IMR-90 (cell line): ENCODE results near the gene NRXN2. TPM values are rescaled to one million over a fixed set of nuclear protein-coding genes. Genes with fewer than 3 reads are reported as not detected.

Source experiments
- ATAC-seq: fragments of 200-7000 bp; cut with Tn5 transposase; 2 replicates; pipeline ENCODE4 v1.9.1; 2020; ENCODE audit warnings: low read depth, mild to moderate bottlenecking, moderate library complexity
- BruUV-seq: library from RNA; stranded (reverse); fragments of 400-500 nt; replicated peaks from 2 replicates; lab custom pipeline; 2021; lab: Mats Ljungman, UMichigan
- CTCF ChIA-PET: fragments of 300-600 bp; formaldehyde crosslinking; extraction: SDS; loops from one replicate; lab custom pipeline; 2021; ENCODE audit warnings: antibody characterized with exemption; lab: Yijun Ruan, JAX
- POLR2A ChIA-PET: fragments of 300-600 bp; sonication (Branson Sonifier 250); formaldehyde crosslinking; loops from one replicate; lab custom pipeline; 2022; ENCODE audit warnings: antibody characterized with exemption; ENCODE audit not compliant: unreplicated experiment; lab: Charles Lee
- DNase-seq: peaks from one replicate; pipeline ENCODE4 v3.0.0; 2013
- H2AFZ ChIP-seq: replicated peaks from 2 replicates; pipeline ENCODE3; 2013; ENCODE audit warnings: low read length, mild to moderate bottlenecking; ENCODE audit not compliant: poor library complexity
- H2AK5ac ChIP-seq: 2 replicates; pipeline ENCODE4 v1.6.1; 2013; ENCODE audit warnings: low read depth, low read length, inconsistent platforms
- H2AK9ac ChIP-seq: replicated peaks from 2 replicates; pipeline ENCODE3; 2013; ENCODE audit warnings: mild to moderate bottlenecking, low read depth, low read length, moderate library complexity; ENCODE audit not compliant: poor library complexity
- H2BK120ac ChIP-seq: 2 replicates; pipeline ENCODE4 v1.6.1; 2013; ENCODE audit warnings: low read depth, low read length, inconsistent platforms
- H2BK15ac ChIP-seq: 3 replicates; pipeline ENCODE4 v1.6.1; 2013; ENCODE audit warnings: low read depth, low read length, inconsistent platforms
- H2BK20ac ChIP-seq: 2 replicates; pipeline ENCODE4 v1.6.1; 2013; ENCODE audit warnings: low read depth, mild to moderate bottlenecking, inconsistent platforms, low read length, moderate library complexity
- H2BK5ac ChIP-seq: 2 replicates; pipeline ENCODE4 v1.6.1; 2013; ENCODE audit warnings: mild to moderate bottlenecking, low read depth, low read length, inconsistent platforms; ENCODE audit not compliant: poor library complexity, severe bottlenecking
- H3K14ac ChIP-seq: replicated peaks from 2 replicates; pipeline ENCODE4 v1.6.1; 2013; ENCODE audit warnings: low read depth, low read length, inconsistent platforms
- H3K18ac ChIP-seq: 2 replicates; pipeline ENCODE4 v1.6.1; 2013; ENCODE audit warnings: low read depth, low read length, control low read depth
- H3K23ac ChIP-seq: 2 replicates; pipeline ENCODE4 v1.6.1; 2013; ENCODE audit warnings: low read depth, low read length, inconsistent platforms
- H3K27ac ChIP-seq: 2 replicates; pipeline ENCODE4 v1.5.1; 2013; ENCODE audit warnings: mild to moderate bottlenecking, control low read depth, low read length; ENCODE audit not compliant: insufficient read depth
- H3K27me3 ChIP-seq: 2 replicates; pipeline ENCODE4 v1.6.1; 2013; ENCODE audit warnings: low read length; ENCODE audit not compliant: control insufficient read depth, insufficient read depth
- H3K36me3 ChIP-seq: 2 replicates; pipeline ENCODE4 v1.6.1; 2013; ENCODE audit warnings: low read length, mixed read lengths; ENCODE audit not compliant: control insufficient read depth, insufficient read depth
- H3K4ac ChIP-seq: 2 replicates; pipeline ENCODE4 v1.6.1; 2013; ENCODE audit warnings: low read depth, low read length, inconsistent platforms
- H3K4me1 ChIP-seq: 2 replicates; pipeline ENCODE4 v1.6.1; 2013; ENCODE audit warnings: low read length, mixed read lengths; ENCODE audit not compliant: control insufficient read depth, insufficient read depth
- H3K4me2 ChIP-seq: 2 replicates; pipeline ENCODE4 v1.6.1; 2013; ENCODE audit warnings: low read depth, mild to moderate bottlenecking, control low read depth, low read length, moderate library complexity
- H3K4me3 ChIP-seq: 2 replicates; pipeline ENCODE4 v1.5.1; 2013; ENCODE audit warnings: low read depth, mild to moderate bottlenecking, control low read depth, low read length, moderate library complexity; ENCODE audit not compliant: insufficient read depth
- H3K56ac ChIP-seq: 2 replicates; pipeline ENCODE4 v1.6.1; 2013; ENCODE audit warnings: low read length, inconsistent platforms; ENCODE audit not compliant: insufficient read depth; ENCODE audit errors: extremely low read depth
- H3K79me1 ChIP-seq, 2 experiments: 2 replicates each; pipeline ENCODE4 v1.6.1; 2013; ENCODE audit warnings: low read length in 2 of 2, inconsistent platforms in 1 of 2, low read depth in 1 of 2
- H3K9ac ChIP-seq: 2 replicates; pipeline ENCODE4 v1.6.1; 2013; ENCODE audit warnings: low read depth, low read length, control low read depth
- H3K9me1 ChIP-seq: 2 replicates; pipeline ENCODE4 v1.6.1; 2013; ENCODE audit warnings: low read length, inconsistent platforms; ENCODE audit not compliant: insufficient read depth
- H3K9me3 ChIP-seq: 2 replicates; pipeline ENCODE4 v1.6.1; 2013; ENCODE audit warnings: low read length; ENCODE audit not compliant: control insufficient read depth, insufficient read depth
- H4K20me1 ChIP-seq: 2 replicates; pipeline ENCODE4 v1.6.1; 2013; ENCODE audit warnings: low read length, inconsistent platforms; ENCODE audit not compliant: insufficient read depth
- H4K5ac ChIP-seq: 2 replicates; pipeline ENCODE4 v1.6.1; 2013; ENCODE audit warnings: mild to moderate bottlenecking, low read depth, low read length, control low read depth
- H4K8ac ChIP-seq, 2 experiments: 2 replicates each; pipeline ENCODE4 v1.6.1; 2013; ENCODE audit warnings: low read depth in 2 of 2, low read length in 2 of 2, control low read depth in 1 of 2, inconsistent platforms in 1 of 2
- H4K91ac ChIP-seq: 2 replicates; pipeline ENCODE4 v1.6.1; 2013; ENCODE audit warnings: low read depth, low read length, inconsistent platforms; ENCODE audit not compliant: insufficient read depth
- BHLHE40 ChIP-seq: fragments of 150-350 bp; IDR thresholded peaks from 2 replicates; pipeline ENCODE4 v1.6.1; 2016; ENCODE audit warnings: mild to moderate bottlenecking, low read depth, low read length
- CEBPB ChIP-seq: IDR thresholded peaks from 2 replicates; pipeline ENCODE4 v1.6.1; 2012; ENCODE audit warnings: low read depth, low read length, improper control_type of control experiment
- CHD1 ChIP-seq: IDR thresholded peaks from 2 replicates; pipeline ENCODE4 v1.6.1; 2012; ENCODE audit warnings: low read depth, low read length, improper control_type of control experiment
- MAFK ChIP-seq: IDR thresholded peaks from 2 replicates; pipeline ENCODE4 v1.6.1; 2012; ENCODE audit warnings: low read depth, low read length, improper control_type of control experiment
- MAZ ChIP-seq: IDR thresholded peaks from 2 replicates; pipeline ENCODE4 v1.6.1; 2012; ENCODE audit warnings: low read depth, mild to moderate bottlenecking, low read length, improper control_type of control experiment, moderate library complexity, borderline replicate concordance
- MXI1 ChIP-seq: IDR thresholded peaks from 2 replicates; pipeline ENCODE4 v1.6.1; 2012; ENCODE audit warnings: low read depth, mild to moderate bottlenecking, low read length, moderate library complexity, borderline replicate concordance
- SMC3 ChIP-seq: fragments of 150-350 bp; IDR thresholded peaks from 2 replicates; pipeline ENCODE4 v1.6.1; 2016; ENCODE audit warnings: low read depth, mild to moderate bottlenecking, antibody characterized with exemption, low read length, moderate library complexity
- WGBS, 2 experiments: methylation state at CpG; one replicate each; pipeline versions ENCODE4 v1.1.5 to v1.1.7; 2013; ENCODE audit warnings: missing lambda C conversion rate in 2 of 2; ENCODE audit not compliant: insufficient read length in 1 of 2; ENCODE audit errors: extremely low coverage in 2 of 2; 5-methylcytosine and 5-hydroxymethylcytosine counted together
- dilution Hi-C: fragments of 300-500 bp; cut with HindIII; formaldehyde crosslinking; loops from one replicate; pipeline ENCODE4 v1.14.3; 2018; ENCODE audit warnings: low sequenced_read_pairs; ENCODE audit not compliant: unreplicated experiment
- in situ Hi-C: fragments of 300-500 bp; cut with MboI; formaldehyde crosslinking; loops from 3 replicates; pipeline ENCODE4 v1.14.3; 2019; ENCODE audit warnings: low sequenced_read_pairs, inconsistent platforms, mixed read lengths
- intact Hi-C: fragments of 100-400 bp; cut with micrococcal nuclease; formaldehyde crosslinking; loops from 2 replicates; pipeline ENCODE4 v1.10.0; 2022
- polyA plus RNA-seq, 3 experiments: library from polyadenylated mRNA; depleted of rRNA; stranded (reverse); fragments of >200 nt; gene quantifications; 2 replicates each; pipeline ENCODE4 v1.2.3, GENCODE V29; 2012; ENCODE audit warnings: low replicate concordance in 1 of 3
- total RNA-seq: library from RNA; depleted of rRNA; stranded (reverse); fragments of >200 nt; gene quantifications from 2 replicates; pipeline ENCODE4 v1.2.3, GENCODE V29; 2012
- TF ChIP-seq, protein P1 (sequence below): fragments of 150-350 bp; IDR thresholded peaks from 2 replicates; pipeline ENCODE4 v1.6.1; 2016; ENCODE audit warnings: low read depth, mild to moderate bottlenecking, low read length, moderate library complexity, borderline replicate concordance
- TF ChIP-seq, protein P2 (sequence below): conservative IDR thresholded peaks from 2 replicates; pipeline ENCODE4 v1.5.1; 2012; ENCODE audit warnings: mild to moderate bottlenecking, low read depth, low read length, improper control_type of control experiment

The NRXN2 gene
- total and polyA plus RNA-seq, 2 of the 4 experiments (the other 2 are of a cell fraction) = 0.18 to 0.22 TPM

DNA sequence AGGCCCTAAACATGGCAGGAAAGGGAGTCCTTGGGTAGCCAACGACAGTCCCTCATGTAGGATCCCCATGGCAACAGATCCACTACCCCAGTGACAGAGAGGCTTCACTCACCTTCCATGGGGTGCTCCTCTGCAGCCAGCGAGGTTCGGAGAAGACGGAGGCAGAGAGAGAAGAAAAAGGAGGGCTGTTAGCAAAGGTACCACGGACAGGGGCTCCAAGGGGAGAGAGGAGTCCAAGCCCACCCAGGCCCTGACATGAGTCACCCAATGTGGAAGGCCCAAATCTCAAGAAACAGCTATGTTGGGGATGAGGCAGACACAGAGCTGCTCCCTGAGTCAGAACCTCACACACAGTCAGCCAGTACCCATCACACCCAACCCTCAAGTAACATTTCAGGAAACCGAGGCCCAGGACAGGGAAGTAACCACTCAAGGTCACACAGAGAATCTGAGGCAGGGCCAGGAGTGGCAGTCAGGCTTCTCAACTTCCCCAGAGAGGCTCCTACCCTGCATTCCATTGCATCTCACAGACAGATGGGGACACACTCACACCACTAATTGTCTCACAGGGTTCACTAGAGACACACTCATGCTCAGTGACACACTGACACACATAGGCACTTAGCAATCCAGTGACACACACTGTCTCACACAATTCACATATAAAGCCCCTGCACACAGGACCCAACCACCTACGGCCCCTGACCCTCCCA is 25.2 kb downstream of the NRXN2 start:
- H3K27ac ChIP-seq = no peak overlapping the region
- H4K91ac ChIP-seq = no peak overlapping the region
- H3K4ac ChIP-seq = no peak overlapping the region
- no peak overlapping the region for H3K56ac ChIP-seq
- DNase-seq (no peak), ATAC-seq (no peak)
- H3K18ac ChIP-seq = no peak overlapping the region
- H4K8ac ChIP-seq = no peak overlapping the region
- no peak overlapping the region for H2BK20ac ChIP-seq
- H2AK9ac ChIP-seq = no peak overlapping the region
- no TSS peak for BruUV-seq
- H3K23ac ChIP-seq = no peak overlapping the region
- dilution Hi-C loops (no loop called here), intact Hi-C loops (no loop called here), in situ Hi-C loops (no loop called here)
- 0 out of 2 replicates have a peak, but pooled peaks cover 2% of the 10 kb centered on the region for H3K9me1 ChIP-seq
- H3K79me1 ChIP-seq = no peaks in the 10 kb centered on the region
- peaks cover 77% of the 10 kb centered on the region for H3K27me3 ChIP-seq
- no peaks in the 10 kb centered on the region for H3K9me3 ChIP-seq
- H2BK5ac ChIP-seq = no peak overlapping the region
- no peak overlapping the region for H3K4me2 ChIP-seq
- ChIA-PET POLR2A (no interaction called here), CTCF (no interaction called here)
- H2AFZ ChIP-seq = no peak overlapping the region
- H4K20me1 ChIP-seq = no peaks in the 10 kb centered on the region
- no peaks in the 10 kb centered on the region for H3K4me1 ChIP-seq
- no peak overlapping the region for H2AK5ac ChIP-seq
- no peak overlapping the region for H3K14ac ChIP-seq
- no peak for TF ChIP-seq MXI1
- no peak for TF ChIP-seq MAZ
- no peak for TF ChIP-seq BHLHE40
- no peak for TF ChIP-seq CEBPB
- TF ChIP-seq CHD1 = no peak
- TF ChIP-seq, protein P1, sequence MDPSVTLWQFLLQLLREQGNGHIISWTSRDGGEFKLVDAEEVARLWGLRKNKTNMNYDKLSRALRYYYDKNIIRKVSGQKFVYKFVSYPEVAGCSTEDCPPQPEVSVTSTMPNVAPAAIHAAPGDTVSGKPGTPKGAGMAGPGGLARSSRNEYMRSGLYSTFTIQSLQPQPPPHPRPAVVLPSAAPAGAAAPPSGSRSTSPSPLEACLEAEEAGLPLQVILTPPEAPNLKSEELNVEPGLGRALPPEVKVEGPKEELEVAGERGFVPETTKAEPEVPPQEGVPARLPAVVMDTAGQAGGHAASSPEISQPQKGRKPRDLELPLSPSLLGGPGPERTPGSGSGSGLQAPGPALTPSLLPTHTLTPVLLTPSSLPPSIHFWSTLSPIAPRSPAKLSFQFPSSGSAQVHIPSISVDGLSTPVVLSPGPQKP = no peak
- TF ChIP-seq, protein P2, sequence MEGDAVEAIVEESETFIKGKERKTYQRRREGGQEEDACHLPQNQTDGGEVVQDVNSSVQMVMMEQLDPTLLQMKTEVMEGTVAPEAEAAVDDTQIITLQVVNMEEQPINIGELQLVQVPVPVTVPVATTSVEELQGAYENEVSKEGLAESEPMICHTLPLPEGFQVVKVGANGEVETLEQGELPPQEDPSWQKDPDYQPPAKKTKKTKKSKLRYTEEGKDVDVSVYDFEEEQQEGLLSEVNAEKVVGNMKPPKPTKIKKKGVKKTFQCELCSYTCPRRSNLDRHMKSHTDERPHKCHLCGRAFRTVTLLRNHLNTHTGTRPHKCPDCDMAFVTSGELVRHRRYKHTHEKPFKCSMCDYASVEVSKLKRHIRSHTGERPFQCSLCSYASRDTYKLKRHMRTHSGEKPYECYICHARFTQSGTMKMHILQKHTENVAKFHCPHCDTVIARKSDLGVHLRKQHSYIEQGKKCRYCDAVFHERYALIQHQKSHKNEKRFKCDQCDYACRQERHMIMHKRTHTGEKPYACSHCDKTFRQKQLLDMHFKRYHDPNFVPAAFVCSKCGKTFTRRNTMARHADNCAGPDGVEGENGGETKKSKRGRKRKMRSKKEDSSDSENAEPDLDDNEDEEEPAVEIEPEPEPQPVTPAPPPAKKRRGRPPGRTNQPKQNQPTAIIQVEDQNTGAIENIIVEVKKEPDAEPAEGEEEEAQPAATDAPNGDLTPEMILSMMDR = no peak
- TF ChIP-seq SMC3 = no peak
- no peak for TF ChIP-seq MAFK
- no CpG with 5 or more reads among the region's 7 CpGs for WGBS, 2 experiments
- H3K36me3 ChIP-seq = no peaks in the 10 kb centered on the region
- H3K9ac ChIP-seq = no peak overlapping the region
- no peak overlapping the region for H2BK15ac ChIP-seq
- no peak overlapping the region for H2BK120ac ChIP-seq
- H3K4me3 ChIP-seq = no peak overlapping the region
- no peak overlapping the region for H4K5ac ChIP-seq
